HG03575 (cell line): ENCODE results near the gene PPP1R9A.

Experiments
- ATAC-seq: cut with Tn5 transposase; IDR thresholded peaks from one replicate; pipeline ENCODE4 v1.9.1; 2021; ENCODE audit not compliant: unreplicated experiment, insufficient number of reproducible peaks, low FRiP score; ENCODE audit errors: extremely low read depth

The PPP1R9A gene

DNA sequence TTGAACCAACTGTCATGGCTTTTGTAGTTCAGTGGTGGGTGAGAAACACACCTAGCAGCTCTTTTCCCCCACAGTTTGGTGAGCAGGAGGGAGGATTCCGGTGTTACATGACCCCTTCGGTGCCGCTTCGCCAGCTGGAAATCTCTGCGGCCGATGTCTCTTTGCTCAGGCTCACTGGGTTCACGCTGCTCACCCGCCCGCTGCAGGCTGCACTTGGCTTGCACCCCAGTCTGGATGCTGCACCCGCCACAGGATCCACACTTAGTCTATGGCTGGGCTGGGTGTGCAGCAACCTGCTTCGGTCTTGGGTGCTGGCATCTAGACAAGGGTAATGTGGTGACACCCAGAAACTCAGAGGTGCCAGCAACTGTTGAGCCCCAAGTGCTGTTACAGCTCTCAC, 225.1 kb downstream of the PPP1R9A start:
- no peak for ATAC-seq

DNA sequence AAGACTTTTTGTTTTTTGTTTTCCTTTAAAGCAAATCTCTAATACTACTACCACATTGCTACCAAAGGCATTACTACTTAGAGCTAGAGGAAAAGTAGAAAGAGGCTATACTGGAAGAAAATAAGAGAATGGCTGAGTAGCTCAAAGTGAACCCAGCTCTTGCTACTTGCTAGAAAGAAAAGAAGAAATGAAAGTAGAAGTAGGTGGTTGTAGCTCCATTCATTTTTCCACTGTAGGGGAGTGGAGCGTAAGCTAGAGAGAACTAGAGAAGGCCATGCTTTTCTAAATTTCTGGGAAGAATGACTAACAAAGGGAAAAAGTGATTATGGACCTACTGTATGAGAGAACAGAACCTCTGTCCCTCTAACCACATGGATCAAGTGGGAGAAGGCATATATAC, 232.5 kb downstream of the PPP1R9A start:
- no peak for ATAC-seq

DNA sequence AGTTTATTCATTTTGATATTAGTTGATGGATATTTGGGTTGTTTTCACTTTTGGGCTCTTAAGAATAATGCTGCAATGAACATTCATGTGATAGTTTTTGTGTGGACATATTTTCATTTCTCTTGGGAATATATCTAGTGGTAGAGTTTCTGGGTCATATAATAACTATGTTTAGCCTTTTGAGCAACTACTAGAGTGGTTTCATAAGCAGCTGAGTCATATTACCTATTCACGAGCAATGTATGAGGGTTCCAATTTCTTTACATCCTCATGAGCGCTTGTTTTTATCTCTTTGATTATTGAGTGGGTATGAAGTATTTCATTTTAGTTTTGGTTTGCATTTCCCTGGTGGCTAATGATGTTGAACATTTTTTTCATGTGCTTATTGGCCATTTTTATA, 234.4 kb downstream of the PPP1R9A start:
- no peak for ATAC-seq

DNA sequence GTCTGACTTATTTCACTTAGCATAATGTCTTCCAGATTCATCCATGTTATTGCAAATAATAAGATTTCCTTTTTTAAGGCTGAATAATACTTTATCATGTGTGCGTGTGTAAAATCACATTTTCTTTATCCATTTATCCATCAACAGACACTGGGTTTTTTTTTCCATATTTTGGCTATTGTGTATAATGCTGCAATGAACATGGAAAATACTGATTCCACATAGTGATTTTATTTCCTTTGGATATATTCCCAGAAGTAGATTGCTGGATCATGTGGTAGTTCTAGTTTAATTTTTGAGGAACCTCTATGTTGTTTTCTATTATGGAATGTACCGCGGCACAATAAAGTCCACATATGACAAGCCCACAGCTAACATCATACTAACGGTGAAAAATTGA, 236.9 kb downstream of the PPP1R9A start:
- ATAC-seq = no peak

DNA sequence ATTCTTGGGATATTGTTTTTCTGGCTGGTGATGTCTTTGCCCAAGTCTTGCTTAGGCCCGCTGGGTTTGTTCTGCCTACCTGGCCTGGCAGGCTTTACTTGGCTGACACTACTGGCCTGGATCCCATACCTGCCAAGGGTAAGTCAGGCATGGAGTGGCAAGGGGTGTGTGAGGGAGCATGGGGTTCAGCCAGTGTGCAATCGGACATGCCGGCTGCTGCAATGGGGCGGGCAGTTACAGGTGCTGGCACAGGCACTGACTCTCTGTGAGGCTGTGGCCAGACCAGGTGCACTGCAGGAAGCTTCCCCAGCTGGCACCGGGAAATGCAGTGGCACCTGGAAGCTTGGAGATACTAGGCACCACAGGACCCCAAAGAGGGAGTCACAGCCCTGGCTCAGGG, 248.6 kb downstream of the PPP1R9A start:
- ATAC-seq = no peak

DNA sequence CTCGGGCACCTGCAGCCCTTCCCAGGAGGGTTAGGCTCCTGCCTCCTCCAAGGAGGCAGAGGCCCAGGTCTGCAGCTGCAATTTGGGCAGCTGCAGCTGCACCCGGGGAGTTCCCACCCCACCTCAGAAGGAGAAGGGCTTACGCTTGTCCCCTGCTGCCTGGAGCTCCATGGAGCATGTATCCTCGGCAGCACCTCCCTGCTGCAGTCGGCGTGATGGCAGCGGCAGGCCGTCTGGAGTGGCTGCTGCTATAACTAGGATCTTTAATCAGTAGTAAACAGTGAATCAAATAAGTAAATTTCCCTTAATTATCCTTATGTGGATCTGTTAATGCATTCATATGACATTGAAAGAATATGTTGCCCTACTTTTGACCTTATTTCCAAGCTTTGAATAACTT, 250.0 kb downstream of the PPP1R9A start:
- ATAC-seq = no peak

DNA sequence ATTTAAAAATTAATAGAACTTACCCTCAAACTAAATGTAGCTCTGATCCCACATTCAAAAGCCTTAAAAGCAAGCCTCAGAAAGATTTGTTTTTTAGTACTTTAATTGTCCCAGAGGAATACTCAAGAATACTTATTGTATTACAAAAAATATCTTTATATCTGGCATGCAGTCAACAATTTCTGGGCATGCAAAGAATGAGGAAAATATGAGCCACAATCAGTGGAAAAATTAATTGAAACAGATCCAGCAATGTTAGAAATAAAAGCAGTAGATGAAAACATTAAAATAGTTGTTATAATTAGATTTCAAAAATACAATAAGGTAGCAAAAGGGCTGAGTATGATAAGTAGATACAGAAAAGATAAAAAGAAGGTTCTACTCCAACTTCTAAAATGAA, 262.3 kb downstream of the PPP1R9A start:
- ATAC-seq = no peak

DNA sequence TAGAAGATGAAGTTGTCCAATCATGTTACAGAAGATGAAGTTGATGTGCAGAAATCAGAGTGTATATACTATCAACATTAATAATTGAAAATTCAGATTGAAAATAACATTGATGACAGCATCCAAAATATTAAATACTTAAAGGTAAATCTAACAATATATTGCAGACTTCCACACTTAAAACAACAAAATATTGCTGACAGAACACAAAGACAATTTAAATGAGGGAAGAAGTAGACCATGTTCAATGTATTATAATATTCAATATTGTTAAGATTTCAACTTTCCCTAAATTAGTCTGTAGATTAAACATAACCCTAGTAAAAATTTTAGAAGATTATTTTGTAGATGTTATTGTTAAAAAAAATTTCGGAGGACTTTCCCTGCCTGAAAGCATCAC, 265.0 kb downstream of the PPP1R9A start:
- no peak for ATAC-seq

DNA sequence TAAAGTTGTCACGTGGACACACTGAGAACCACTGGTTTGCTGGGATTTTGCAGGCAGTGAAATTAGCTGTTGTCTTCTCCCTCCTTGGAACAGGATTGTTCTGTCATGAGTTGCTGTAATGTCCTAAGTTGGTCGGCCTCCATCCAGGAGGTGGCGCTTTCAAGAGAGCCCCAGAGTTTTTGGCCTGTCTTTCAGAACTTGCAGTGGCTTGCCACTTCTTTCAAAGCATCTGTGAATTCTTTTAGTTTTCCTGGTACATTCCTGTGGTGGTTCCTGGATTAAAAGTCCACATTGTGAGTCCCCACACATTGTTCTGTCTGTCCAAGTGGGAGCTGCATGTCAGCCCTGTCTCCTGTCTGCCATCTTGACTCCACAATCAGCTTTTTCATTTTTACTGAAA, 283.1 kb downstream of the PPP1R9A start:
- no peak for ATAC-seq

DNA sequence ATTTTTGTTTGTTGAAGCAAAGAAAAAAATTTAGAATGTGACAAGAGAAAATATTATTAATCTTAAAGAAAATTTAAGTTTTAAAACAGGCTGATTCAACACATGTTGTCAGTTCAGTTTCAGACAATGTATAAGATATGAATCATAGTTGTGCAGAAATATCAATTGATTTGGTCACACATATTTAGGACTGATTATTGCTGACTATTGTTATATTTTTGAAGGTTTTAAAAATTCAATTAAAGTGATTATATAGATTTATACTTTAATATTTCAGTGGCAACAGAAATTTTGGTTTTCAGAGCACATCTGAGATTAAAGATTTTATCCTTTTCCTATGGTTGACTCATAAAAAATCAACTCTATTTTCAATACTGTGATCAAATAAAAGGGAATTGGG, 284.4 kb downstream of the PPP1R9A start:
- ATAC-seq = no peak

DNA sequence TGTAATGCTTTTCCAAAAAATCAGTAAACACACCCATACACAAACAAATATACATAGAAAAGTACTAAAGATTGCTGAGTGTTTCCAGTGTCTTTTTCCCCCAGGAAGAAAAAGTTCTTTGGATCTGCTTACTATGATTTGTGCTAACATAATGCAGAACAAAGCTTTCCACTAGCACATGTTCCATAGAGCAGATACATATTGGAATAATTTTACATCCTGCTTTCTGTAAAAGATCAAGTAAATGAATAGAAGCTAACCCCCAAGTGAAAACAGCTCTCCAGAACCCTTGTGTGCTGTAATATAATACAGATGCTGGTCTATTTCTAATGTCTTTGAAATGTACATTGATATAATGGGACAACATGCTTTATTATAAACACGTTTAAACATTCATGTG, 291.5 kb downstream of the PPP1R9A start:
- no peak for ATAC-seq

DNA sequence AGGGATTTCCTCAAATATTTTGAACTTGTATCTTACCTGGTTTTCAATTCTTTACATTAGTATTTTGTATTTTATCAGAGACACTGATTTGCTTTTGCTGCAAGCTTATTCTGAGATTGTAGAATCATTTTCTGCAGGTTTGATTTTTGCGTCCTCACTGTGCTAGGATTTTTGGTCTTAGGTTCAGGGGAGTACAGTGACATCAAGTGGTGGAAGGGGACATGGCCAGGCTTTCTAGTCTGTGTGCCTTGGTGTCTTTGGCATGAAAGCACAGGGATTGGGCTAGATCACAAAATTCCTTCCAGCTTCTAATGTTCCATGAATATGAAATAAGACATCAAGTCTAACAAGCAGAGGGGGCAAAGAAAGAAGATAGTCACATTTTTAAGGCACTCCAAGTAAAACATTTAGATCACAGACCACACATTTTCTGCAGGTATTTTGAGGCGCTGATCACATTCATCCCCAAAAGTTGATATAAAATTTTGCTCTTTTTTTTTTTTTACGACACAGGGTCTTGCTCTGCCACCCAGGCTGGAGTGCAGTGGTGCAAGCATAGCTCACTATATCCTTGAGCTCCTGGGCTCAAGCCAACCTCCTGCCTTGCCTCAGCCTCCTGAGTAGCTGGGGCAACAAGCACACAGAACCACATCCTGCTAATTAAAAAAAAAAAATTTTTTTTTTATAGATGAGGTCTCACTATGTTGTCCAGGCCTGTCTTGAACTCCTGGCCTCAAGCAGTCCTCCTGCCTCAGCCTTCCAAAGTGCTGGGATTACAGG, 292.6 kb downstream of the PPP1R9A start:
- no peak for ATAC-seq

DNA sequence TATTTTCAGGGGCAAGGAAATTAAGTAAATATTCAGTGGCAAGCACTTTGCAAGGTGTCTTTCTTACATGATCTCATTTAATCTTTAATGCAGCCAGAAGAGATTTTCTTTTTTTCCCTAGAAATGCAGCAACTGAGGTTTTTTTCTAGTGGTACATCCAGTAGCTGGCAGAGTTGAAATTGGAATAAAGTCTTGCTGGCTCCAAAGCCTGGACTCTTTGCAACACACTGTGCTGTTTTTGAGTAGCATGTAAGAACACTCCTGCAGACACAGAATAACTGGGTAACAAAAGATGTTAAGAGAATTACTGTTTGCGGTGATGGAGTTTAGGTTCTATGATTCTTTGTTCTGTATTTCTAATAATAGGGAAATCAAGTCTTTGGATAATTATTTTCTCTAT, 293.3 kb downstream of the PPP1R9A start:
- ATAC-seq = no peak

DNA sequence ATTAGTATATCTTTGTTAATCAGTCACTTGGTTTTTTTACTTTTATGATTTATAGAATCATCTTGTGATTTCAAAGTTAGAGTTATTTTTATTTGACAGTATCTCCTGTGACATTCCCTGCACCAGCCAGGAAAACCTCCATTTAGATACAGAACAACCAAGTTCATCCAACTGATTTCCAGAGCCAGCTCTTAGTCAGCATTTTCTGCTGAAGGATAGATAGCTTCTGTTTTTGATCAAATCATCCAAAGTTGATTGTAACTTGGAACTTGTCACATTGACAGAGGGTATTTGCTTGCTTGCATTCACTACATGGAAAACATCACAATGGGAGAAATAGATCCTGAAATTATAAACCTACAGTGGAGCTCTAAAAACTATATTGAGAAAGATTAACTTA, 294.3 kb downstream of the PPP1R9A start:
- ATAC-seq = no peak

DNA sequence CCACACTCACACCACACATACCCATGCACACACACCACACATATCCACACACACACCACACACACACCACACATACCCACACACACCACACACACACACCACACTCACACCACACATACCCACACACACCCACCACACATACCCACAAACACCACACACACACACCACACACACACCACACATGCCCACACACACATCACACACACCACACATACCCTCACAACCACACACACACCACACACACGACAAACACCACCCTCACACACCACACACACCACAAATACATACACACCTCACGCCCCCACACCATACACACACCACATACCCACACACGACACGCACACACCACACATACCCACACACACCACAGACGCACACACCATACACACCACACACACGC, 297.2 kb downstream of the PPP1R9A start:
- ATAC-seq = no peak

DNA sequence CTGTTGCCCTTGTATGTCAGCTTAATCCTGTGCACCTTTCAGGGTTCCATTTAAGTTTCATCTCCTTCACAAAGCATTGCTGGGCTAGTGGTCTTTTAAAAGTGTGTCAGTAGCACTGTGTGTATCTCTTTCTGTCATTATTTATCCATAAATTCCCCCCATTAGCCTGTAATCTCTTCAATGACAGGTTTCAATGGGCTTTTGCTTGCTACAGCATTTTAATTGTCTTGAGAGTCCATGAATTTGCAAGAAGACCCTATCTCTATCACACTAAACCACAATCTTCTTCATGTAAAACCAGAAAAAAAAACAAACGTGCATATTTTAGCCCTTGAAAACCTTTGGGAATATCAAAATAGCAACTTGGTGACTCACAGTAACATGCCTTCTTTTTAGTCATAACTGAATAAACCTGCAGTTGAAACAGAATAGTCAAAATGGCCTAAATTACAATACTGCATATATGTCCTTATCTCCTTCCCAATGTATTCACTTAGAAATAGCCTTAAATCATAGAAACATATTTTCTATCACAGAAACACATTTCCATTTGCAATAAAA, 298.4 kb downstream of the PPP1R9A start:
- no peak for ATAC-seq

DNA sequence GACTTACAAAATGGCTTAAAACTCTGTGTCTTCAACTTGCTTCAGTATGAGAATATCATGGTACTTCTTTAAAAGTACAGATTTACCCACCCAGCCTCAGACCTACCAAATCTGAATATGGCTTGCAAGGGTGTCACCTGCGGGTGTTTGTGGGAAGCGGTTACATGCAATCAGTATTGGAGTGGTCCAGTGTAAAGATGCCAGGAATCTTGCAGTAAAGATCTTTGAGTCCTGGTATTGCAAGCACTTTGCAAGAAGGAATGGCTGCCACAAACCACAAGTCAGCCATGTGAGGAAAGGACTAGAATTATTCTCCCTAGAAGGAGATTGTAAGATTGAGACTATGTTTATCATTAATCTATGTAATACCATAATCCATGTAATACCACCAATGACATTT, 301.9 kb downstream of the PPP1R9A start:
- no peak for ATAC-seq

DNA sequence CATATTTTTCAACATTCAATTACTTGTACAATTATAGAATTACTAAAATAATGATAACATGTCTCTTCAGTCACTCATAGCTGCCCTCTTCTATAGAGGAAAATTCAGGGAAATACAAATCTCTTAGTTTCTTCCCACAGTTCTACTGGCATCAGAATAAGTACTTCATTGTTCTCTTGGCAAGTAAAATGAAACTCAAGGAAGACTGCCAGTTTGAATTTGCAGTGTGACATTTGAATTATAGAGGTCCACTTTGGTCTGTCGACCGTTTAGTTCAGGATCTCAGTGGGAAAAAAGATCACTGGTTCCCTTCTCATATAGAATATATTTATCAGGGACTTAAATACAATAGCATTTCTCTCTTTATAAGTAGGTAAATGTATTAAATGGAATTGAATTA, 302.4 kb downstream of the PPP1R9A start:
- no peak for ATAC-seq

DNA sequence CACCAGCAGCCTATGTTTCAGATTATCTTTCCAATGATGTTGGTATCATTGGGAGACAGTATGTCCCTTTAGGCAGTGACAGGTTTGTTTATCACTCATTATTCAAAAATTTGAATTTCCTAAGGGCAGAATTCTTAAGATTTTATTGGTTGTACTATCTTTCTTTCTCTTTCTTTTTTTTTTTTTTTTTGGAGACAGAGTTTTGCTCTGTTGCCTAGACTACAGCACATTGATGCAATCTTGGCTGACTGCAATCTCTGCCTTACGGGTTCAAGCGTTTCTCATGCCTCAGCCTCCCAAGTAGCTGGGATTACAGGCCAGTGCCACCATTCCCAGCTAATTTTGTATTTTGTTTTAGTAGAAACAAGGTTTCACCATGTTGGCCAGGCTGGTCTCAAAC, 305.8 kb downstream of the PPP1R9A start:
- no peak for ATAC-seq

DNA sequence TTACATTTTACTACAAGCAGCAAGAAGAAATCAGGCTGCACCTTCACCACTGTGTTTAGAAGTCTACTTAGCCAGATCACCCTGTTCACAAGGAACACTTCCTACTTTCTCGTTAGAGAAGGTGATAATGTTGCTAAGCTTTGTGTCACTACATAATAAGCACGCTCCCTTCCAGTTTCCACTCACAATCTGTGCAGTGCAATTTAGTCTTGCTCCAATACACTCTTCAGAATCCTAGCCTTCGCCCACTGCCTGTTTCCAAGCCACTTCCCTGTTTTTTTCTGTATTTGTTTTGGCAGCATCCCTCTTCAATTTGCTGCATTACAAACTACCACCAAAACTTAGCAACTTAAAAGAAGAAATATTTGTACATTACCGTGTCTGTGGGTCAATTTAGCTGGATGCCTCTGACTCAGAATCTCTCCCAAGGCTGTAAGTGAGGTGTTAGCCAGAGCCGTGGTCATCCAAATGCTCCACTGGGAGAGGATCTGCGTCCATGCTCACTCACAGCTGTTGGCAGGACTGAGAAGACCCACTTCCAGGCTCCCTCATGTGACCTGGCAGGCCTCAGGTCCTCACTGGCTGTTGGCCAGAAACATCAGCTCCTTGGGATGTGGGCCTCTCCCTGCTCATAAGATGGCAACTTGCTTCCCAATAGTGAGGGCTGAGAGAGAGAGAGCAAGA, 306.6 kb downstream of the PPP1R9A start:
- ATAC-seq = no peak
